GM18499 (cell line): ENCODE data around the gene SYNCRIP.
"Not testable (repeated sequence)": the region's sequence is repeated elsewhere in the genome, so short reads cannot be mapped to it uniquely, and the experiment has no call there.

Experiments
- ATAC-seq: cut with Tn5 transposase; IDR thresholded peaks from one replicate; pipeline ENCODE4 v1.9.1; 2021; ENCODE audit warnings: moderate number of reproducible peaks; ENCODE audit not compliant: insufficient read depth, unreplicated experiment

SYNCRIP gene

DNA sequence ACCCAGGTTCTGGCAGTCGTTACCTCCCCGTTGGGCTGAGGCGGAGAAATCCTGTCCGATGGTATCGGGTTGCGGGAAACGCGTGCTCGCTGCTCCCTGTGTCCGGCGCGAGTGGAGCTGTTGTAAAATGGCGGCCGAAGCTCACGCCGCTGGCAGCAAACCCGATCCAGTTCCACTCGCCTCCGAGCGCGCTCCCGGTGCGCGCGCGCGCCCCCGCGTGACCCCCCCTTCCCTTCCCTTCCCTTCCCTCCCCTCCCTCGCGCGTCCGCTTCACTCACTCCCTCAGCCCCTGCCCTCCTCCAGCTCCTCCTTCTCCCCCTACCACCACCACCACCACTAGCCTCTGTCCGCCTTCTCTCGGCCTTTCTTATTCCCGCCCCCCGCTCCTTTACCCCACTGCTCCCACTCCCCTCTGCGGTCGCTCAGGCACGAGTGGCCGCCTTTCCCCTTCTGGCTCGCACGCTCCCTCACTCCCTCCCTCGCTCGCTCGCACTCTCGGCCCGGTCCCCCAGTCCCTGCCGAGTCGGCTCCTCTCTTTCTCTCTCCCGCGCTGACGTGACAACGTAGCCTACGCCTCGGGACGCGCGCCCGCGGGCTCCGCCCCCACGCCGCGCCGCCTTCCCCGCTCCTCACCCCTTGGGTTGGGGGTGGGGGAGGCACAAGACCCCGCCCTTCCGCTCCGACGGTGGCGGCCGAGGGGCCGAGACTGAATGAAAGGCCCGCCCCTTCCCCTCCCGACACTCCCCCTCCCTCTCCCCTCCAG lies at the start of gene SYNCRIP:
Gene SYNCRIP (minus strand): TSS at position 113 of the 763 bp plus-strand sequence. CDS start 1,447 bp downstream, outside the sequence.
- ATAC-seq, result peak; percentile 46

DNA sequence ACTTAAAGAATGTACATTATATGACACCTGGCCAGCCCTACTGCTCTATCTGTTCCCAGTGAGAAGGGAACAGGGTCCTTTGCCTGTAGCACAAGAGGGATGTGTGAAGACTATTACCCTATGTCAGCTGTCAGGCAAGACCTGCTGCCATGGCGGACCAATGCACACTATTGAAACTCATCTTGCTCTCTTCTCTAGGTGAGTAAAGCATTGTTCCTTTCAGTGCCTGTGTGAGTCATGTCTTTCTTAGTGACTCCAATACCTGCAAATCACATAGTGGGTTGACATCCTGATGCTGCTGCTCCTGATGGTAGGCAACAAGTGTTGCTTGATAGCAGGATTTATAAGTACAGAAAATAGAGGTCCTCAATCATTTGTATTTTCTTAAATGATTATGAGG lies 48.8 kb upstream of the SYNCRIP start:
- ATAC-seq, result no peak

DNA sequence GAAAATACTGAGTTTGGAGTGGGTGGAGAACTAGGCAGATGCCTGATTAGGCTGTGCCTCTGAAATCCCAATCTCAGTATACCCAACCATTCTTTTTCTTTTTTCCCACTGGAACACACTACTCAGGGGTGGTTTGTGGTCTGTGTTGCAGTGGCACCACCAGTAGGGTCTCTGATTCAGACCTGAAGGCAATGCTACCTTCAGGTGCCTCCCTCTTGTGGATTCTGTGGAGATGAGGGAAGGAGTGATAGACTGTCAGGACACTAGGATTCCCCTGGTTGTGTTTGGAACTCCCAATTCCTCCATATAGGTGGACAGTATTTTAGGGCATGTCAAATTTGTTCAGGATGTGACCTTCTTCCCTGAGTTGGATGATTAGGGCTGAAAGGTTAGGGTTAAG lies 47.4 kb upstream of the SYNCRIP start:
- no peak for ATAC-seq

DNA sequence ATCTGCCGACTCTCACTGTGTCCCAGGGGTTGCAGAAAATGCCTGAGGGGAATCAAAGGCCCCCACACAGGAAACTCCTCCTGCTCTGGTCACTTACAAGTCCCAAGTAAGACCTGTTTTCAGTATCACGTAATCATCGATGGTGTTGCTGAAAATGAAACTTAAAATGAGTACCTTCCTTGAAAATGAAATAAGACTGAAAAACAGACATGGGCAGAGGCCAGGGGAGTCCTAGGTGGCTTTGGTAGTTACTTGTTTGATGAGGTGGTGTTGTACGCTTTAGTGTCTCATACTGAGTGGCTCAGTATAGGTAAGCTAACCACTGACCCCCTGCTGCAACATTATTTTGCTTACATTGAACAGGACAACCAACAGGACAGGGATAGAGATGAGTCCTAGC lies 43.0 kb upstream of the SYNCRIP start:
- peak; percentile 91 for ATAC-seq

DNA sequence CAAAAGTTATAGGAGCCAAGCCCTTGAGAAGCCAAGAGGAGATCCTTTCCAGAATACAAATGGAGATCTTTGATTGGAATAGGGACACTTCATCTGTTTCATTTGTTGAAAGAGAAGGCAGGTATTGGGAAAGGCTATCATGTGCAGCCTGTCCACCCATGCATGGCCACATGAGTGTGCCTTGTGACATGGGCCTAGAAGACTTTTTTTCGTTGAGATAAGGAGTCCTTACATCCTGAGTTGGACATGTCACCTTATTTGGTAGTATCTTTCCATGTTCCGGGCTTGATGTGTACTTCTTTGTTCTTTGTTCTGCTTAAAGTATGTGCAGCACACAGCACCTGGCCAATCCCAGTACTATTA lies 42.1 kb upstream of the SYNCRIP start:
- no peak for ATAC-seq

DNA sequence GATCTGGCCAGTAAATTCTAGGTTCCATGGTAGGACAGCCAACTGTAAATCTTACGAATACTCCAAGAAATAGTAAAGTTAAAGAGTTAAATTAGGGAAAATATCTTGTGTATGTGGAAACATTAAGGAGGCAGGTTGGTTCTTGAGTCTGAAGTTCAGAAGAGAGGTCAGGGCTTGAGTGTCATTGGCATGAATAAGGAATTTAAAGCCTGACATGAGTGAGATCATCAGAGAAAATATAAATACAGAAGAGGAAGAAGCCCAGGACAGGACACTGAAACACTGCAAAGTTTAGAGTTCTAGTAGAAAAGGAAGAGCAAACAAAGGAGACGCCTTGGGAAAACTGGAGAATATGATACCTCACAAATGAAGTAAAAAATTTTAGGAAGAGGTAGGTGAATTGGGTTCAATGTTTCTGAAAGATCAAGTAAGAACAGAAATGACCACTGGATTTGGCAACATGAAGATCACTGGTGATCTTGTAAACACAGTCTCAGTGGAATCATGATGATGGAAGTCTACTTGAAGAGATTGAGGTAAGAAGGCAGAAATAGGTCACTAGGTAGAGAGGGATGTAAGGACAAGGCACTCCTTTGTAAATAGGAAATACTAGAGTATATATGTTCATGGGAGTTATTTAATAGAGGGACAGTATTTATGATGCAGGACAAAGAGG lies 41.6 kb upstream of the SYNCRIP start:
- ATAC-seq, result no peak

DNA sequence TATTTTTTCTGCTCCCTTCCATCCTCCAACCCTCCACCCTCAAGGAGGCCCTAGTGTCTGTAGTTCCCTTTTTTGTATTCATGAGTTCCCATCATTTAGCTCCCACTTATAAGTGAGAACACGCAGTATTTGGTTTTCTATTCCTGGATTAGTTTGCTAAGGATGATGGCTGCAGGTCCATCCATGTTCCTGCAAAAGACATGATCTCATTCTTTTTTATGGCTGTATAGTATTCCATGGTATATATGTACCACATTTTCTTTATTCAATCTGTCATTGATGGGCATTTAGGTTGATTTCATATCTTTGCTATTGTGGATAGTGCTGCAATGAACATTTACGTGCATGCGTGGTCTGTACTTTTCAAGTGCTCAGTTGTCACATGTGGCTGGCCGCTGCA lies 39.2 kb upstream of the SYNCRIP start:
- not testable (repeated sequence) for ATAC-seq

DNA sequence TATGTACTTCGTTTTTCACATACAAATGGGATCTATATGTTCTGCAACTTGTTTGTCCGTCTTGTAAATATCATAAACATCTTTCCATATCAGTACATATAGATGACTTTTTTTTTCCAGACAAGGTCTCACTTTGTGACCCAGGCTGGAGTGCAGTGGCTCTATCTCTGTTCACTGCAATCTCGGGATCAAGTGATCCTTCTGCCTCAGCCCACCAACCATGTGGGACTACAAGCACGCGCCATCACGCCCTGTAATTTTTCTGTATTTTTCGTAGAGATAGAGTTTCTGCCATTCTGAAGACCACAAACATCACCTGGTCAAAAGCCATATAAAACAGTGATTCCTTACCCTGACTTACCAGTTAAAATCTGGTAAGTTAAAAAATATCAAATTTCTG lies 37.7 kb upstream of the SYNCRIP start:
- ATAC-seq, result no peak

DNA sequence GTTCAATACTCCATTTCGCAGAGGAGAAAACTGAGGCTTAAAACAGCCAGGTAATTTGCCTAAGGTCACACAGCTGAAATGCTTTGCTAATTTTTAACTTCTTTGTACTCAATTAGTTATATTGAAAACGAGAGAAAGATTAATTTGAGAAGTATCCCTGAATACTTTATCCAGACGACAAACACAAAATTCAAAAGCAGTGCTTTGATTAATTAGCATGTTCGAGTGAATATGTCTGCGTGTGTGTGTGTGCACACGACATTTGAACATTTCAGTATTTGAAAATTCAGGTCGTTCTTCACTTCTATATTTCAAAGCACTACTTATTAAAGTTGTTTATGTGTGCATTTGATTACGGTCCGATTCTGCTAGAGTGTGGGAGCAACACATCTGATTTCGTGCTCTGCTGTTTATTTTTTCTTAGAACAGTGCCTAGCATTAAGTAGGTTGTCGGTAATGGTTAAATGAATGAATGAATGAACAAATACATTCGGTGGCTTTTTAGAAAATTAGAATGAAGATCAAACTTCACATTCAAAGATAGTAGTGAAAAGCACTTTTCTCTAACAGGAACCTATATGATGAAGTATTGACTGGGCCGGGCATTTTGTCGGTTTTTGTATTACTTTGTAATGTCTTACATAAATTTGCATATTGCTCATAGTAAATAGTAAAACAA lies 36.9 kb upstream of the SYNCRIP start:
- ATAC-seq, result no peak

DNA sequence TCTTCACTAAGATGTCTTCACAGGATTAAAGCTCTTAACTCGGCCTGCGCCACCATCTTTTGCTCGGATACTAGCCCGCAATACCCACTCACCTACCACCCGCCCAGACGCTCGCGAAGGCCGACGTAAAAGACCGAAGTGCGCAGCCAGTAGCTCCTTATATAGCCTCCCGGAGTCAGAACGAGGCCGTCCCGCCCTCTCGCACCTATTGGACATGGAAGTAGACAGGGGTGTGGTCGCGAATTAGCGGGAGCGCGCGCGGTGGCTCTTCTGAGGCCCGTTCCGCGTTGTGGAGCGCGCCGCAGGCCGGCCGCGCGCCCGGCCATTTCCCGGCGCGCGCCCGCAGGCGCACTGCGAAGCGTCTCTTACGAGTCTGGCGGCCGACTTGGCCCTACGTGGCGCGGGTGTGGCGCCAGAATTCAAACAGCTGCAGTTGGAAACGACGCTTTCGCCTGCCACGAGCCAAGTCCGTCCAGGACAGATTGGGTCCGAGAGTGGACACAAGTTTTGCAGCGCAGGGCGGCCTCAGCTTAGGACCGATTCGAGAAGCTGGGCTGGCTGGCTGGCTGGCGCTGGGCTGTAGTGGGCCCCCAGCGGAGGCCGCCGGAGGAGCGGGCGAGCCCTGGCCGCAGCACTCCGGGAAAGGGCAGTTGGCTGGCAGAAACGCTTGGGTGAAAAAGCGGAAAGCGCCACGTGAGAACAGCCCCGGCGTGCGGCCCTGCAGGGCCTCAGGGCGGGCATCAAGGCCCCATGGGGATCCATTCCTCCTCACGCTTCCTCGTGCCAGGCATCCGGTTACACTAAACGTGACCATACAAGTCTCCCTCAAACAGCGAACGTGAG lies 36.1 kb upstream of the SYNCRIP start:
- ATAC-seq, result peak; percentile 61

DNA sequence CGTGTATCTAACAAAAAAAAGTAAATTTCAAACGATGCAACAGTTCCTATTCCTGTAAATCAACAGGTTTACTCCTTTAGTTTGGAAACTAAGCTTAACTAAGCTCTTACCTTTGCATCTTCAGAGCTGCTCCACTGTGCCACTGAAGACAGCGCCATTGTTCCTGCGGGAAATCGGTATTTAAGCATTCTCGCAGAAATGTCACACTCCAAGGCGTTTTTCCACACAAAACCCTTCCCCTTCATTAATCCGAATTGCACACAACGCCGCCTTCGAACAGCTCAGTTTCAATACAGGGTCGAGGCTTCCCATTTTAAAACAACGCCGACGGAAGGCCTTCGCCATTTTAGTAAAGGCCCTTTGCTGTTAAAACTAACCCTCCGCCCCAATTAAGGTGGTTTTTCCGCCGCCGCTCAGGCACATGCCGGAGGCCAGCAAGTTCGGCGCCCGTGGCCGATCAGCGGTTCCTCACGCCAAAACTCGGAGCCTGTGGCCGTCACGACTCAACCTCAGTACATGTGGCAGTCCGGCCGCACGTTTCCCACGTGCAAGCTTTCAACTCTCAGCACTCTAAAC lies 35.4 kb upstream of the SYNCRIP start:
- no peak for ATAC-seq

DNA sequence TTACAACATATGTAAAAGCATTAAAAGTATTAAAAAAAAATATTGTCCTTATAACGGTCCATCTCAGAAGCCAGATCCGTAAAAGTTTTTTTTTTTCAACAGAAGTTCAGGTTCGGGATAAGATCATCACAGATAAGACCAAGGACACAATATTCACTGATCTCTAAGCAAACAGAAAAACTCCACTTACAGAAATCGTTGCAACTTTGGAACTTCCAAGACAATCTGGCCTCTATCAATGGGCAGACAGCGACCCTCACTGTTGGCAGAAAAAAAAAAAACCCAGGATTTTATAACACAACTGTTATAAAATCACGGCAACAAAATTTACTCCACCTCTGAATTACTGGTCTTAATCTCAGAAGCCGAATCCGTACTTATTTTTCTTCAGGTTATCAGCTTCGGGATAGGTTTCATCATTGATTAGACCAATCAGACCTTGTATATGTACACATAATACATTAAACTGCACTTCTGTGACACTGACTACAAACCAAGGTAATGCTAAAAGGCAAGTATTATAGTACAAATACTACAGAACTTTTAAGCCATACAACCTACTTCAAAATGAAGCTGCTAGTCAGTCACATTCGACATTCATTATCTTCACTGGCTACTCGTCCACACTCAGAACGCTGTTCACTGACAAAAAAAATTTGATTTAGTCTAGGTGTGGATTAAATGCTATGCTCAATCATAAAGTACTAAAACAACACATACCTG lies 34.7 kb upstream of the SYNCRIP start:
- ATAC-seq, result no peak

DNA sequence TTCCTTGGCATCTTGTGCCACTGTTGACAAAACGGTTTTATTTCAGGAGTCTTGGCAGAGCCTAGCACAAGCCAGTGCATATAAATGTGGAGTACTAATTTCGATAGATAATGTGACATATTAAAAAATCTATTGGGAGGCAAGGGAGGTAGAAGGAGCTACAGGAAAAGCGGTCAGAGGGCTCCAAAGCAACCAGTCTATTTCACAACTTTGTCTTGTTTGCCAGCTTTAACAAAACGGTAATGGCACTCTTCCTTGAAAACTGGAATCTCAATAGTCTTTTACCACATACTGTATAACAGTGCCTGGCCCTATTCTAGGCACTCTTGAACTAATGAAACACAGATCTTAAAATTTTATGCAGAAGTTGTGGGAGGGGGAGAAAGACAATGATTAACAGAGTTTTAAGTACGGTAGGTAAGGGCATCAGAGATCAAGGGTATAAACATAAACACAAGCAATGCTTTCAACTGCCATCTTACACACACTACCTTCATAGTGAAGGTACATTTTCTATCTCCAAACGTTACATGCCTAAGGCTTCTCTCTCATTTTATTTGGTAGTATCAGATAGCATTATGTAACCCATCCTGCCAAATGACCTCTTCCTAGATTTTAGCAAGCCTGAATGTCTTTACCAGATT lies 33.5 kb upstream of the SYNCRIP start:
- ATAC-seq, result no peak

DNA sequence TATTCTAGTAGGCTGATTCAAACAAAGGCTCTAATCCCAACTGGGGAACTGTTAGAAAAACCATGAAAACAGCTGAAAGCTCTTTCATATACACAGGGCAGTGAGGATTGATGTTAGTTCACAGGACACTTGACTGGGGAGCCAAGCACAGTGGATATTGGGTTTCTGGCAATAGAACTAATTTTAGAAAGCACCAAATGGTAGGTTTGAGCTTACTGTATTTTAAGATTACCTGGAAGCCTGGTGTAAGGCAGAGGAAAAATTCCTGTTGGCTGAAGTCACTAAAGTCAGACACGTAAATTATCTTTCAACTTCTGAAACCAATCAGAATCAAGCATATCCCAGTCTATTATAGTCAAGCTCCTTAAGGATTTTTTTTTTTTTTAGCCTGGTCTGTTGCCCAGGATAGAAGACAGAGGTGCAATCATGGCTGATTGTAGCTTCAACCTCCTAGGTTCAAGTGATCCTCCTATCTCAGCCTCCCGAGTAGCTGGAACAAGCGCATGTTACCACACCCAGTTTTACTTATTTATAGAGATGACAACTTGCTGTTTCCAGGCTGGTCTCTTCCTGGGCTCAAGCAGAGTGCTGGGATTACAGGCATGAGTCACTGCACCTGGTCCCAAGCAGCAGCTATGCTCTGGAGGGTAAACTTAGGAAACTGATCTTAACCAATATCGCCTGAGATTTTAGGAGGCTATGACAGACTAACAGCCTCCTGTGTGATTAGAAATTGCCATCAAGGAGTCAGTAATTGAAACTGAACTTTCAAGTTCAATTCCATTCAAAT lies 32.5 kb upstream of the SYNCRIP start:
- no peak for ATAC-seq

DNA sequence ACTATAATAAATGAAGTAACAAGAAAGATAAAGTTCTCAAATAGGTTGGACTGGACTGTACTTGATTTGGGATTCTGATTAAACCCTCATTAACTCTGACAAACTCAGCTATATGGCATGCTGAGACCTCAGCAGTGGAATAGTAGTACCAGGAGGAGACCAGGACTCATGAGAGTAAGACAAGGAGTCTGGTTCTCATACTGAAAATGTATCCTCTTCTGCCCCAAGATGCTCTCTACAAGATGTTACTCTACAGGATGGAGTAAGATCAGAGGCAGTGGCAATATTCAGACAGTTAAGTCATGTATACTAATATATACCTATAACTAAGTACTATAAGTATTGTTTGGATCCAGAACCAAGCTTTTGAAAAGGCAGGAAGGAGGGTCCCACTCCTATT lies 31.9 kb upstream of the SYNCRIP start:
- no peak for ATAC-seq

DNA sequence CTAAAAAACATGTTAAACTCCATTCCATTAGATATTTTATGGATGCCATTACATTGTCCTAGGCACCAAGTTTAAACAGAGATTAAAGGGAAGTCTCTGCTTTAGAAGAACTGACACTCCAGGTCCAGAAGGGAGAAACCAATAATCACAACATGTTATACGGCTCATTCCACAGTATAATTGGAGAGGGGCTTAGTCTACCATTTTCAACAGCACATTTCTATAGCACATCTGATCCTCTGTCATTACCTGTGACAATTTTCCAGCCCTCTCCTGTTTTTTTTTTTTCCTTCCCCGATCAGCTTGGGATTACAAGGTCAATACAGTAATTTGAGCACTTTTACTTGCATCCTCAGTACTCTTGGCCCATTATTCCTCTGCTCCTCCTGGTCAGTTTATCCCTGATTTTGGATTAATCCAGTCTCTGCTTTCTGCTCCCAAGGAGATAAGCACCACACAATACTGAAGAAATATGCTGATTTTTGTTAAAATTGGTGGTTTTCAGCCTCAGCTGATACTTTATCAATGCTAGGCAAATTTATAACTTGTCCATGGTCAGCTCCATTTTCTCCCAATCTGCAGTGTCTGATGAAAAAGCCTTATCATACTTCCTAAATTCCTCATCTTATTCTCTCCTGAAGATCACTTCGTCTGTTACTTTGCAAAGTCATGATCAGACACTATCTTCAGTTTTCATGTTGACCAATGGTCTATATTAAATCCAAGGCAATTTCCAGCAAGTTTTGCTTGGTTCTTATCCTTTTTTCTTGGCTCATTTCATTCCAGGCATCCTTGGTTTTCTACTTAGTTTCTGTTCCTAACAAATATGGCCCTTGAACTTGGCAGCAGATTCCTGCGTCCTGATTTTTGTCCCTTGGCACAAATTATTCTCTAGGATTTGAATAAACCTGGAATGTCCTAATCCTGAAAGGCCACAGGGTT lies 30.8 kb upstream of the SYNCRIP start:
- no peak for ATAC-seq

DNA sequence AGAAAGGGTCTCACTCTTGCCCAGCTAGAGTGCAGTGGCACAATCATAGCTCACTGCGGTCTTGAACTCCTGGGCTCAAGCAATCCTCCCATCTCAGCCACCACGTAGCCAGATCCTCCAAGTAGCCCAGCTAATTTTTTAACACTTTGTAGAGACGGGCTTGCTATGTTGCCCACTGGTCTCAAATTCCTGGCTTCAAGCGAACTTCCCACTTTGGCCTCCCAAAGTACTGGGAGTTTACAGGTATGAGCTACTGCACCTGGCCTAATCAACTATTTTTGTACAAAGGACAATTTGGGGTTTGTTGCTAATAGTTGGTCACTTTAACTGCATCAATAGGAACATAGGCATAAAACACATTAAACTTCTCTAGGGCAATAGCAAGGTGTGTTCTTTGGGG lies 29.9 kb upstream of the SYNCRIP start:
- no peak for ATAC-seq
